CD4-positive, alpha-beta T cell treated with Interleukin-15 for 4 hours (primary cell): ENCODE data around the gene FAM120B.

ENCODE experiments used
- DNase-seq: peaks from one replicate; pipeline ENCODE4 v3.0.0-alpha.2; 2020; ENCODE audit warnings: low spot score

The FAM120B gene

GRCh38 chr6:170420791-170421776 lies 114.5 kb downstream of the FAM120B start:
- no peak for DNase-seq

- no peak for DNase-seq
Measured at GRCh38 chr6:170421921-170422320, 115.4 kb downstream of the FAM120B start.

GRCh38 chr6:170423030-170423429 lies 116.5 kb downstream of the FAM120B start:
- DNase-seq, result no peak

GRCh38 chr6:170423814-170424603 lies 117.5 kb downstream of the FAM120B start:
- DNase-seq, result no peak

- DNase-seq, result no peak
Measured at GRCh38 chr6:170424604-170425126, 118.1 kb downstream of the FAM120B start.

- DNase-seq, result no peak
Measured at GRCh38 chr6:170429450-170429849, 122.9 kb downstream of the FAM120B start.

GRCh38 chr6:170433163-170434116 lies 126.9 kb downstream of the FAM120B start:
- DNase-seq, result no peak

GRCh38 chr6:170434117-170434820 lies 127.7 kb downstream of the FAM120B start:
- no peak for DNase-seq

GRCh38 chr6:170434821-170435155 lies 128.2 kb downstream of the FAM120B start:
- DNase-seq, result no peak

GRCh38 chr6:170435766-170436165 lies 129.2 kb downstream of the FAM120B start:
- DNase-seq, result no peak

GRCh38 chr6:170436209-170436809 lies 129.8 kb downstream of the FAM120B start:
- no peak for DNase-seq

GRCh38 chr6:170437719-170438401 lies 131.3 kb downstream of the FAM120B start:
- DNase-seq, result no peak

GRCh38 chr6:170438402-170438753 lies 131.8 kb downstream of the FAM120B start:
- peak; percentile 38 for DNase-seq

- DNase-seq, result no peak
Measured at GRCh38 chr6:170438861-170439260, 132.3 kb downstream of the FAM120B start.

- DNase-seq, result no peak
Measured at GRCh38 chr6:170439366-170440361, 133.1 kb downstream of the FAM120B start.

GRCh38 chr6:170440437-170440836 lies 133.9 kb downstream of the FAM120B start:
- no peak for DNase-seq

- DNase-seq, result no peak
Measured at GRCh38 chr6:170441316-170441715, 134.8 kb downstream of the FAM120B start.

GRCh38 chr6:170442596-170442995 lies 136.0 kb downstream of the FAM120B start:
- DNase-seq, result no peak

- DNase-seq, result no peak
Measured at GRCh38 chr6:170443151-170443662, 136.6 kb downstream of the FAM120B start.
